Heart left ventricle (tissue), 13 donors: Measurements from ENCODE around the gene GLT8D2.

Experiments
- CTCF ChIP-seq, 12 donors: fragments of 200-600 bp; sonication (generic) in 4 of 12; IDR thresholded peaks; one replicate each; pipeline versions ENCODE4 v1.5.0 to v1.8.0; 2018 to 2022; ENCODE audit warnings: antibody characterized with exemption in 12 of 12, mild to moderate bottlenecking in 5 of 12
- POLR2A ChIP-seq, 2 donors: fragments of 450-650 bp; IDR thresholded peaks; one replicate each; pipeline ENCODE4 v1.6.1; 2017; ENCODE audit warnings: antibody characterized with exemption in 2 of 2, mild to moderate bottlenecking in 2 of 2, moderate library complexity in 2 of 2
- donor health status: ischemic (EF 13 %, LVEDD 7.1; RV severe dilation, severe dysfunction).
- donor health status: DM: no; HTN: yes; CAD: no.
- donor health status: DM: no; HTN: no; CAD: no.
- donor health status: ischemic (EF 25% LVEDD 6.9; RV normal size, moderate dysfunction).
- donor health status: ischemic (EF 25% LVEDD 5.7; RV mildly dilated, moderate dysfunction).
- donor health status: ischemic (EF 35%, LVEDD 5.7; RV mildly dilated, moderate dysfunction).
- donor health status: nonischemic (EF 11% LVEDD 7.7; RV severe dilation, severe dysfunction).
- donor health status: DM: yes; HTN: yes; CAD: no.
- donor health status: PGD.
- donor health status: ischemic (EF 29% LVEDD 5.4; RV normal size, mild dysfunction).
- donor health status: nonischemic (EF 23%, LVEDD 6.1; RV moderate dilation, normal function).

GRCh38 chr12:104044158-104044557 lies 5.8 kb downstream of the GLT8D2 start:
- TF ChIP-seq CTCF (IDR thresholded peaks at IDR 0.05) (no peak), POLR2A (IDR thresholded peaks at IDR 0.05) (no peak)
